GM12872 (cell line): ENCODE results near the gene COX7A2L.

Experiments used
- TF ChIP-seq, protein P1 (sequence below): IDR thresholded peaks from 3 replicates; pipeline ENCODE4 v1.5.1; 2011; ENCODE audit warnings: low read depth, mild to moderate bottlenecking, low read length, moderate library complexity; ENCODE audit not compliant: insufficient read depth

The COX7A2L gene

DNA sequence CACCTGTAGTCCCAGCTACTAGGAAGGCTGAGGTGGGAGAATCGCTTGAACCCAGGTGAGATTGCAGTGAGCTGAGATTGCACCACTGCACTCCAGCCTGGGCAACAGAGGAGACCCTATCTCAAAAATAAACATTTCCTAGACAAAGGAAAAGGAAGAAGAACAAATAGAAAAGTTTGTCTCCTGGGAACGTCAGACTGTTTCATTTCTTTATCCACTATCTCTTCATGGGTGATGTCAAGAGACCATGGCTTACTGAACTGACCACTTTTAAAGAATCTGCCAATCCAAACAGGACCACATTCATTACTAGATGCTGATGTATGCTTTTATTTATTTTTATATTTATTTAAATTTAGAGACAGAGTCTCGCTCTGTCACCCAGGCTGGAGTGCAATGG, 26.8 kb downstream of the COX7A2L start:
- TF ChIP-seq, protein P1, sequence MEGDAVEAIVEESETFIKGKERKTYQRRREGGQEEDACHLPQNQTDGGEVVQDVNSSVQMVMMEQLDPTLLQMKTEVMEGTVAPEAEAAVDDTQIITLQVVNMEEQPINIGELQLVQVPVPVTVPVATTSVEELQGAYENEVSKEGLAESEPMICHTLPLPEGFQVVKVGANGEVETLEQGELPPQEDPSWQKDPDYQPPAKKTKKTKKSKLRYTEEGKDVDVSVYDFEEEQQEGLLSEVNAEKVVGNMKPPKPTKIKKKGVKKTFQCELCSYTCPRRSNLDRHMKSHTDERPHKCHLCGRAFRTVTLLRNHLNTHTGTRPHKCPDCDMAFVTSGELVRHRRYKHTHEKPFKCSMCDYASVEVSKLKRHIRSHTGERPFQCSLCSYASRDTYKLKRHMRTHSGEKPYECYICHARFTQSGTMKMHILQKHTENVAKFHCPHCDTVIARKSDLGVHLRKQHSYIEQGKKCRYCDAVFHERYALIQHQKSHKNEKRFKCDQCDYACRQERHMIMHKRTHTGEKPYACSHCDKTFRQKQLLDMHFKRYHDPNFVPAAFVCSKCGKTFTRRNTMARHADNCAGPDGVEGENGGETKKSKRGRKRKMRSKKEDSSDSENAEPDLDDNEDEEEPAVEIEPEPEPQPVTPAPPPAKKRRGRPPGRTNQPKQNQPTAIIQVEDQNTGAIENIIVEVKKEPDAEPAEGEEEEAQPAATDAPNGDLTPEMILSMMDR, result no peak

- TF ChIP-seq, protein P1, result no peak
These were observed 27.4 kb downstream of the COX7A2L start for GRCh38 chr2:42333579-42333978.

- TF ChIP-seq, protein P1, result no peak
These were observed 28.4 kb downstream of the COX7A2L start for GRCh38 chr2:42332575-42332974.

DNA sequence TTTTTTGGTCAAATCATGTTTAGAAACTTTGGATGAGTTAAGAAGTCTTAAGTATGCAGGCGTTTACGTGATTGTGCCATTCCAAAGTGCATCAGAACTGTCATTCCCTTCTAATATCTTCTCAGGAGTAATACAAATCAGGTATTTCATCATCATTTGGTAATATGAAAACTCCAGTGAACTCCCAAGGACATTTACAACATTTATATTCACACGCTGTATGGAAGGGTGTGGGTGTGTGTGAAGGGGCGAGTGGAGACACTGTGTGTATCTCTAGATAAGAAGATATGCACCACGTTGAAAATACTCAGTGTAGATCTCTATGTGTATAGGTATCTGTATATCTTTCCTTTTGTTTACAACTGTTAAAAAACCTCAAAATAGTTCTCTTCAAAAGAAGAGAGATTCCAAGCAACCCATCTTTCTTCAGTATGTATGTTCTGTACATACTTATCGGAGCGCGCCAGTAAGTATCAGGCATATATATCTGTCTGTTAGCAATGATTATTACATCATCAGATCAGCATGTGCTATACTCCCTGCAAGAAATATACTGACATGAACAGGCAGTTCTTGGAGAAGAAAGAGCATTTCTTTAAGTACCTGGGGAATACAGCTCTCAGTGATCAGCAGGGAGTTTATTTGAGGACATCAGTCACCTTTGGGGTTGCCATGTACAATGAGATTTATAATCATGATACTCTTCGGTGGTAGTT, 29.3 kb downstream of the COX7A2L start:
- TF ChIP-seq, protein P1, result no peak

- TF ChIP-seq, protein P1, result no peak
These were observed 31.3 kb downstream of the COX7A2L start for GRCh38 chr2:42329736-42330135.

DNA sequence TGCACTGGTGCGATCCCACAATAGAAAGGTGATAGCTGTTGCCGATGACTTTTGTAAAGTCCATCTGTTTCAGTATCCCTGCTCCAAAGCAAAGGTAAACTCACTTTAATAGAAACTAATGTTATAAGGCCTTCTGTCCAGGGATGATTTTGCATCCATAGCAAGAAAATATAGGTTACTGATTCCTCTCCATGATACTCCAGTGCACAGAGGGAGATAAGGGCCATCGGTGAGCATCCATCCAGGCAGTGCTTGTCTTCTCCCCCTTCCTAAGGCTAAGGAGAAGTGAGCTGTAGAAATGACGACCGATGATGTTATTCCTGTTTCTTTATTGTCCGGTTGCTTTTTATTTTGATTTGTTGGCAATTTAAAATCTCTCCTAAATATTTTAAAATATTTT, 32.1 kb downstream of the COX7A2L start:
- TF ChIP-seq, protein P1, result no peak

DNA sequence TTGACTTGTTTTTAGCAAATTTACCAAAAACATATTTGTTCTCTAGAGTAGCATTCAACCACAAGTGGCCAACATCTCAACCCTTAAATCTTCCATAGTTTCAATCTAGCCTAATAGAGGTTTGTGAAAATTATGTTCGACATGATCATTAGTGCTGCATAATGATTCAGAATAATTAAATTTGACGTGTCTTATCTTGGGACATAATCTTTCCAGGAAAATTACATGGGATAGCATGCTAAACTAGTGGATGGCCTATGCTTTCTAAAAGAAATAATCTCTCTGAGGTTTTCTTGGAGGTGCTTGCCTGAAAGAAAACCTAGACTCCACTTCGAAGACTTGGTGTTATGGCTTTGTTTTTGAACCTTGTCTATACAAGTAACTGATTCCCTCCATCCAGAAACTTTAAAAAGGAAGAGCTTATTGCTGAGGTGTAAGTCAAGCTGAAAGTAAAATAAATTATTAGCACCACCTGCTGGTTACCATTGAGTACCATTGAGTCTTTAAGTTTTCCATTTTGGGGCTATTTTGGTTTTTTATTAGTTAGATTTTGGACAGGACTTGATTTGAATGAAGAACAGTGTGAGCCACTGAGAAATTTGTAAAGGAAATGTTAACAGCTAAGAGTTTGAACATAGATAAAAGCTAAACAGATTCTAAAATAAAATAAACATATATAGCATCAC, 32.7 kb downstream of the COX7A2L start:
- TF ChIP-seq, protein P1, result peak; percentile 33; the same call in 1 of the 3 replicates
